ENCODE data around the gene FMO4. TPM values are rescaled to one million over a fixed set of nuclear protein-coding genes. Genes with fewer than 3 reads are reported as not detected.

The FMO4 gene
- total RNA-seq, 6 experiments from 2014 or later = 0.36 to 1.9 (median 0.88) TPM

DNA sequence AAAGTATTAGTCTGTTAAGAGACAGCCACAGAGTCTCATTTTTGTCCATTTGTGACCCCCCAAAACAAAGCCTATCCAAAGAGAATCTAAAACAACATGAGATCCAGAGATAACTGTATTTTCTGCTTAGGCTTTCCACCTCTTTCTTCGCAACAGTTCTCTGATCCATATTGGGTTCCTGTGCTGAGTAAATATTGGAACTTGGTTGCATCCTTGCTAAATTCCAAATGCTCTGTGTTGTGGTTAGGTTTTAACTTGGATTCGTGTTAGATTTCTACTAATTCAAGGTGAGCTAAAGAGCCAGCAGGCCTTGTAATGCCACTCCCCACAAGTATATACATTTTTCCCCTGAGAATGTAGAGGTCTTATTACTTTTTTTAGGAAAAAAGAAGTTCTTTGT is 36.4 kb upstream of the FMO4 start:
- Mint-ChIP-seq H3K4me1 (ENCODE audit: low read depth) (no peaks in the 10 kb centered on the region), H3K4me3 (no peak overlapping the region), H3K27me3 (ENCODE audit: insufficient read depth) (peaks cover 9% of the 10 kb centered on the region), H3K27ac (no peak overlapping the region), H3K36me3 (ENCODE audit: low read depth) (no peaks in the 10 kb centered on the region), H3K9me3 (no peaks in the 10 kb centered on the region)
- DNase-seq = no peak
- TF ChIP-seq, protein P1, sequence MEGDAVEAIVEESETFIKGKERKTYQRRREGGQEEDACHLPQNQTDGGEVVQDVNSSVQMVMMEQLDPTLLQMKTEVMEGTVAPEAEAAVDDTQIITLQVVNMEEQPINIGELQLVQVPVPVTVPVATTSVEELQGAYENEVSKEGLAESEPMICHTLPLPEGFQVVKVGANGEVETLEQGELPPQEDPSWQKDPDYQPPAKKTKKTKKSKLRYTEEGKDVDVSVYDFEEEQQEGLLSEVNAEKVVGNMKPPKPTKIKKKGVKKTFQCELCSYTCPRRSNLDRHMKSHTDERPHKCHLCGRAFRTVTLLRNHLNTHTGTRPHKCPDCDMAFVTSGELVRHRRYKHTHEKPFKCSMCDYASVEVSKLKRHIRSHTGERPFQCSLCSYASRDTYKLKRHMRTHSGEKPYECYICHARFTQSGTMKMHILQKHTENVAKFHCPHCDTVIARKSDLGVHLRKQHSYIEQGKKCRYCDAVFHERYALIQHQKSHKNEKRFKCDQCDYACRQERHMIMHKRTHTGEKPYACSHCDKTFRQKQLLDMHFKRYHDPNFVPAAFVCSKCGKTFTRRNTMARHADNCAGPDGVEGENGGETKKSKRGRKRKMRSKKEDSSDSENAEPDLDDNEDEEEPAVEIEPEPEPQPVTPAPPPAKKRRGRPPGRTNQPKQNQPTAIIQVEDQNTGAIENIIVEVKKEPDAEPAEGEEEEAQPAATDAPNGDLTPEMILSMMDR (IDR thresholded peaks at IDR 0.05) = no peak

DNA sequence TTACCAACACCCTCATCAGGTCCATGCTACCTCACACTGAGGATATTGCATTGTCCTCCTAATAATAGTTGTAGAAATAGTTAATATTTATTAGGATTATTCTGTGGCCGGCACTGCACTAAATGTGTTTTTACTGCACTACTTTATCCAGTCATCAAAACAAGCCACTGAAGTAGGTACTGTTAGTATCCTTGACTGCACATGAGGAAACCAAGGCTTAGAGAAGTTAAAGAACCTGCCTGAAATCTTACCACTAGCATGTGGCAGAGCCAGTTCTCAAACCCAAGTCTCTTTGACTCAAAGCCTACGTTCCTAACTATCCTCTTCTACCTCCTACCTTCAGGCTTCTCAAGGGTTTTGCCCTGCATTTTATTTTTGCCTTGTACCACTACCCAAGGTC is 34.7 kb upstream of the FMO4 start:
- Mint-ChIP-seq H3K27ac (no peak overlapping the region), H3K4me1 (ENCODE audit: low read depth) (no peaks in the 10 kb centered on the region), H3K27me3 (ENCODE audit: insufficient read depth) (peaks cover 9% of the 10 kb centered on the region), H3K9me3 (no peaks in the 10 kb centered on the region), H3K36me3 (ENCODE audit: low read depth) (no peaks in the 10 kb centered on the region), H3K4me3 (no peak overlapping the region)
- DNase-seq = no peak
- TF ChIP-seq, protein P1 (IDR thresholded peaks at IDR 0.05) = no peak

DNA sequence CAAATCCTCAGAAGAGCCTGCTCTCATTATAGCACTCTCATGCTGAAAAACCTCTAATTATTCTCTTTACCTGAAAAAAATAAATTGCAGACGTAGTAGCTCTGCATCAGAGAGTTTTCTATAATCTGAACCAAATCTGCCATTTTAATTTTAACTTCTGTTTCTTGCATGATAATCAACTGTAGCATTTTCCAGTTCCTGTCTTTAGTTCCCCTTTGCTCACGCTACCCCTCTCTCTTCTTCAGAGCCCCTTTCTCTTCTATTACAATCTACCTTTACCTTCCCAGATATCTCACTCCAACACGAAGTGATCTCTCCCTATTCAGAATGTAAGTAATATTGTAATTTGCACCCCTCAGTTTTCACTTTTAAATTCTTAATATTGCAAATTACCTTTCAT is 34.3 kb upstream of the FMO4 start:
- peaks cover 9% of the 10 kb centered on the region for H3K27me3 Mint-ChIP-seq (ENCODE audit: insufficient read depth)
- H3K9me3 Mint-ChIP-seq = no peaks in the 10 kb centered on the region

DNA sequence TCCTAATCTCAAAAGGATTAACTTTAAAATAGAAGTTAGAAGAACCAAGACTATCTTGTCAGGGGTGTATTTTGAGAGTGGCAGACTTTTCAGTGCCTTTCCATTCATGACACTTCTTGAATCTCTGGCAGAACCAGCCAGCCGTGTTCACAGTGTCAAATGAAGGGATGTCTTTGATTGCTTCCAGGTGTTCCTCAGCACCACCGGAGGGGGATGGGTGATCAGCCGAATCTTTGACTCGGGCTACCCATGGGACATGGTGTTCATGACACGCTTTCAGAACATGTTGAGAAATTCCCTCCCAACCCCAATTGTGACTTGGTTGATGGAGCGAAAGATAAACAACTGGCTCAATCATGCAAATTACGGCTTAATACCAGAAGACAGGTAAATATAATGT is 33.4 kb upstream of the FMO4 start:
- peaks cover 9% of the 10 kb centered on the region for H3K27me3 Mint-ChIP-seq (ENCODE audit: insufficient read depth)
- no peak overlapping the region for H3K27ac Mint-ChIP-seq
- TF ChIP-seq, protein P1 (IDR thresholded peaks at IDR 0.05) = no peak
- H3K4me3 Mint-ChIP-seq = no peak overlapping the region
- H3K36me3 Mint-ChIP-seq (ENCODE audit: low read depth) = no peaks in the 10 kb centered on the region
- no peak for DNase-seq
- H3K4me1 Mint-ChIP-seq (ENCODE audit: low read depth) = no peaks in the 10 kb centered on the region
- H3K9me3 Mint-ChIP-seq = no peaks in the 10 kb centered on the region

More for the DNA sequence above, 34.3 kb upstream of the FMO4 start:
- Mint-ChIP-seq H3K4me3 (no peak overlapping the region), H3K27ac (no peak overlapping the region), H3K36me3 (ENCODE audit: low read depth) (no peaks in the 10 kb centered on the region), H3K4me1 (ENCODE audit: low read depth) (no peaks in the 10 kb centered on the region)
- DNase-seq = no peak
- TF ChIP-seq, protein P1 (IDR thresholded peaks at IDR 0.05) = no peak

DNA sequence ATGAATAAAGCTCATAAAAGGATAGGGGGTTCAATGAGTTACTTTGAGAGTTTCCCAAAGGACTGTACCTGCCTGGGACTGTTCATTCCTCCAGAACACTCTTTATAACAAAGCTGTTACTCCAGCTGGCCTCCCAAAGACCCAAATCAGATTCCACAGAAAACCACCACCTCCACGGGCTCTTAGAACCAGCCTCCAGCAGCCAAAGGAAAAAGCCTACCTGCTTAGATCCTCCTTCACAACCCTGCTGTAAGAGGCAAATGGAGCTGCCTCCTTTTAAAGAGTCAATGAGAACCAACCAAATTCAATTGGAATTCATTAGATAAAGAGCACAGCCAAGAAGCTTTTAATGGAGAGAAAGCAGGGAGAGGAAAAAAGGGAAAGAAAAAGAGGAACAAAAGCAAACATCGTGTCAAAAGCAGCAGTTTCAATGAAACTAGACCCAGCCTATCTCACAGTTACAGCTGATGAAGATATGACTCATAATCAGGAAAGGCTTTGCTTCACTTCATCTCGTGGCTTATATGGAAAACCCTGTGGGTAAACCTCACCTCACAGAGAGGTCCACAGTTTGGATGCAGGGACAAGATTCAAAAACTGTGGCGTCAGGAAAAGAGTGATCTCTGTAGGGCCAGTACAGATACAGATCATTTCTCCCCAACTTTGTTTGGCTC is 27.8 kb upstream of the FMO4 start:
- Mint-ChIP-seq H3K4me3 (no peak overlapping the region), H3K9me3 (no peaks in the 10 kb centered on the region), H3K4me1 (ENCODE audit: low read depth) (peaks cover 8% of the 10 kb centered on the region; the same call in 1 of the 2 replicates), H3K27ac (no peak overlapping the region), H3K36me3 (ENCODE audit: low read depth) (no peaks in the 10 kb centered on the region), H3K27me3 (ENCODE audit: insufficient read depth) (peaks cover 4% of the 10 kb centered on the region)
- DNase-seq = peak; percentile 15
- TF ChIP-seq, protein P1 (IDR thresholded peaks at IDR 0.05) = no peak
